H9 (cell line): Measurements from ENCODE around the gene ZNF526. TPM values are rescaled to one million over a fixed set of nuclear protein-coding genes. Genes with fewer than 3 reads are reported as not detected.

Experiments used
- DNase-seq: peaks from one replicate; pipeline ENCODE4 v3.0.0-alpha.2; 2017
- H2AFZ ChIP-seq: one replicate; pipeline ENCODE4 v1.6.1; 2013; ENCODE audit warnings: mild to moderate bottlenecking, low read length, control low read depth, moderate library complexity
- H2AK5ac ChIP-seq: 2 replicates; pipeline ENCODE4 v1.6.1; 2013; ENCODE audit warnings: low read length, control low read depth, mixed read lengths; ENCODE audit not compliant: insufficient read length
- H2BK120ac ChIP-seq: one replicate; pipeline ENCODE4 v1.6.1; 2013; ENCODE audit warnings: low read depth, mild to moderate bottlenecking, low read length, control low read depth, inconsistent platforms; ENCODE audit not compliant: poor library complexity, severe bottlenecking
- H2BK12ac ChIP-seq: 2 replicates; pipeline ENCODE4 v1.6.1; 2013; ENCODE audit warnings: low read length, control low read depth, mixed read lengths, low read depth; ENCODE audit not compliant: insufficient read length
- H2BK15ac ChIP-seq: 2 replicates; pipeline ENCODE4 v1.6.1; 2013; ENCODE audit warnings: low read depth, low read length, control low read depth
- H2BK20ac ChIP-seq: one replicate; pipeline ENCODE4 v1.6.1; 2013; ENCODE audit warnings: low read depth, mild to moderate bottlenecking, low read length, control low read depth, inconsistent platforms; ENCODE audit not compliant: poor library complexity, severe bottlenecking
- H2BK5ac ChIP-seq: 2 replicates; pipeline ENCODE4 v1.6.1; 2013; ENCODE audit warnings: low read length, control low read depth, mixed read lengths; ENCODE audit not compliant: insufficient read length
- H3K14ac ChIP-seq: 2 replicates; pipeline ENCODE4 v1.6.1; 2013; ENCODE audit warnings: low read length, control low read depth; ENCODE audit not compliant: insufficient read depth
- H3K18ac ChIP-seq: 2 replicates; pipeline ENCODE4 v1.6.1; 2013; ENCODE audit warnings: low read depth, mild to moderate bottlenecking, mixed read lengths, low read length, control low read depth; ENCODE audit not compliant: insufficient read length
- H3K23ac ChIP-seq: 2 replicates; pipeline ENCODE4 v1.6.1; 2013; ENCODE audit warnings: low read length, control low read depth, mixed read lengths, low read depth; ENCODE audit not compliant: insufficient read length
- H3K23me2 ChIP-seq: 2 replicates; pipeline ENCODE4 v1.6.1; 2013; ENCODE audit warnings: low read depth, mild to moderate bottlenecking, mixed read lengths, low read length, control low read depth; ENCODE audit not compliant: insufficient read length, poor library complexity, severe bottlenecking
- H3K27ac ChIP-seq: 2 replicates; pipeline ENCODE4 v1.5.1; 2013; ENCODE audit warnings: low read length, control low read depth, mixed read lengths, low read depth; ENCODE audit not compliant: insufficient read length
- H3K27me3 ChIP-seq: 2 replicates; pipeline ENCODE4 v1.6.1; 2013; ENCODE audit warnings: low read length, control low read depth, inconsistent platforms; ENCODE audit not compliant: insufficient read depth
- H3K4ac ChIP-seq: 2 replicates; pipeline ENCODE4 v1.6.1; 2013; ENCODE audit warnings: low read depth, mild to moderate bottlenecking, control low read depth, inconsistent platforms, low read length, moderate library complexity
- H3K4me1 ChIP-seq: 2 replicates; pipeline ENCODE4 v1.6.1; 2013; ENCODE audit warnings: low read length, control low read depth, inconsistent platforms; ENCODE audit not compliant: insufficient read depth
- H3K4me2 ChIP-seq: 2 replicates; pipeline ENCODE4 v1.6.1; 2013; ENCODE audit warnings: low read length, control low read depth, mixed read lengths; ENCODE audit not compliant: insufficient read length, insufficient read depth
- H3K56ac ChIP-seq: 2 replicates; pipeline ENCODE4 v1.6.1; 2013; ENCODE audit warnings: low read depth, mild to moderate bottlenecking, mixed read lengths, low read length, control low read depth; ENCODE audit not compliant: insufficient read length
- H3K79me1 ChIP-seq: 2 replicates; pipeline ENCODE4 v1.6.1; 2013; ENCODE audit warnings: low read depth, mild to moderate bottlenecking, moderate library complexity, low read length, control low read depth, inconsistent platforms; ENCODE audit not compliant: insufficient read depth, poor library complexity, severe bottlenecking
- H3K79me2 ChIP-seq: 2 replicates; pipeline ENCODE4 v1.6.1; 2013; ENCODE audit warnings: low read length, control low read depth, inconsistent platforms; ENCODE audit not compliant: insufficient read depth
- H3K9ac ChIP-seq: 2 replicates; pipeline ENCODE4 v1.6.1; 2013; ENCODE audit warnings: low read length, control low read depth, mixed read lengths; ENCODE audit not compliant: insufficient read length; ENCODE audit errors: extremely low read depth
- H3K9me3 ChIP-seq: one replicate; pipeline ENCODE4 v1.6.1; 2013; ENCODE audit warnings: low read depth, low read length, inconsistent platforms; ENCODE audit not compliant: control insufficient read depth
- H3T11ph ChIP-seq: one replicate; pipeline ENCODE4 v1.6.1; 2013; ENCODE audit warnings: mild to moderate bottlenecking, low read length, control low read depth, inconsistent platforms
- H4K20me1 ChIP-seq: one replicate; pipeline ENCODE4 v1.6.1; 2013; ENCODE audit not compliant: control insufficient read depth, insufficient read length, insufficient read depth
- H4K5ac ChIP-seq: 2 replicates; pipeline ENCODE4 v1.6.1; 2013; ENCODE audit warnings: low read depth, mild to moderate bottlenecking, mixed read lengths, low read length, control low read depth; ENCODE audit not compliant: insufficient read length
- H4K8ac ChIP-seq: replicated peaks from 2 replicates; pipeline ENCODE4 v1.6.1; 2013; ENCODE audit warnings: low read length, control low read depth, mixed read lengths, low read depth; ENCODE audit not compliant: insufficient read length
- H4K91ac ChIP-seq: 2 replicates; pipeline ENCODE4 v1.6.1; 2013; ENCODE audit warnings: low read depth, mild to moderate bottlenecking, moderate library complexity, mixed read lengths, low read length, control low read depth; ENCODE audit not compliant: insufficient read length
- H3K27ac Mint-ChIP-seq, 3 experiments: 2 replicates in 2 of 3; 3 replicates in 1 of 3; pipeline ENCODE4 v1.8.0; 2020 to 2021; ENCODE audit warnings: mixed read lengths in 3 of 3, mild to moderate bottlenecking in 1 of 3, moderate library complexity in 1 of 3
- H3K27me3 Mint-ChIP-seq: 2 replicates; pipeline ENCODE4 v1.8.0; 2021; ENCODE audit warnings: low read depth, mild to moderate bottlenecking, moderate library complexity, mixed read lengths
- H3K36me3 Mint-ChIP-seq, 3 experiments: 2 replicates in 2 of 3; 3 replicates in 1 of 3; pipeline ENCODE4 v1.8.0; 2020 to 2021; ENCODE audit warnings: low read depth in 3 of 3, mixed read lengths in 3 of 3; ENCODE audit not compliant: insufficient read depth in 1 of 3
- H3K4me1 Mint-ChIP-seq, 2 experiments: 2 replicates each; pipeline ENCODE4 v1.8.0; 2020; ENCODE audit warnings: mixed read lengths in 2 of 2
- H3K4me3 Mint-ChIP-seq, 2 experiments: 2 replicates in 1 of 2; 3 replicates in 1 of 2; pipeline ENCODE4 v1.8.0; 2020 to 2021; ENCODE audit warnings: mild to moderate bottlenecking in 2 of 2, mixed read lengths in 2 of 2, moderate library complexity in 1 of 2
- H3K9me3 Mint-ChIP-seq, 2 experiments: 2 replicates in 1 of 2; 3 replicates in 1 of 2; pipeline ENCODE4 v1.8.0; 2020; ENCODE audit warnings: mild to moderate bottlenecking in 2 of 2, mixed read lengths in 2 of 2, moderate library complexity in 1 of 2
- WGBS: extraction: QIAGEN DNeasy Blood & Tissue Kit; methylation state at CpG from one replicate; pipeline ENCODE4 v1.1.7; 2013; ENCODE audit warnings: missing lambda C conversion rate, low lambda C conversion rate, mixed read lengths; ENCODE audit not compliant: insufficient read length; ENCODE audit errors: extremely low coverage; 5-methylcytosine and 5-hydroxymethylcytosine counted together
- total RNA-seq: library from RNA; stranded (reverse); gene quantifications from 2 replicates; pipeline ENCODE4 v1.2.1, GENCODE V29; 2021
- TF ChIP-seq, protein P1 (sequence below): fragments of 200-600 bp; sonication (generic); conservative IDR thresholded peaks from 3 replicates; pipeline ENCODE4 v1.8.0; 2021; ENCODE audit warnings: antibody characterized with exemption, mild to moderate bottlenecking

ZNF526 gene
- total RNA-seq, 1 experiment from 2014 or later: 20.5 TPM

DNA sequence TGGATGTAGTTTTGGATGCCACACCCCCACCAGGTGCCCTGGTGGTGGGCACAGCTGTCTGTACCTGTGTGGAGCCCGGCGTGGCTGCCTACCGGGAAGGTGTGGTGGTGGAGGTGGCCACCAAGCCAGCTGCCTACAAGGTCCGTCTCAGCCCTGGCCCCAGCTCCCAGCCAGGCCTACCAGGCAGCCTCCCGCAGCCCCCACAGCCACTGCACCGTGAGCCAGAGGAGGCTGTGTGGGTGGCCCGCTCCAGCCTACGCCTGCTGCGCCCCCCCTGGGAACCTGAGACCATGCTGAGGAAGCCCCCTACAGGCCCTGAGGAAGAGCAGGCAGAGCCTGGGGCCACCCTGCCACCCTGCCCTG, 52.4 kb downstream of the ZNF526 start:
- Histone ChIP-seq H3K23ac (no peak overlapping the region), H3K79me1 (no peaks in the 10 kb centered on the region), H3K27me3 (no peaks in the 10 kb centered on the region), H2BK12ac (no peak overlapping the region), H2BK15ac (no peak overlapping the region), H4K8ac (no peak overlapping the region), H3K14ac (no peak overlapping the region), H3K9ac (no peak overlapping the region), H4K5ac (no peak overlapping the region), H2AK5ac (no peak overlapping the region), H3K23me2 (peaks cover 9% of the 10 kb centered on the region), H3K27ac (no peak overlapping the region), H2BK120ac (no peak overlapping the region), H2BK5ac (no peak overlapping the region), H4K20me1 (no peaks in the 10 kb centered on the region), H3T11ph (no peak overlapping the region), H3K56ac (no peak overlapping the region), H2AFZ (no peak overlapping the region), H3K4me2 (no peak overlapping the region), H3K9me3 (no peaks in the 10 kb centered on the region), H3K4me1 (no peaks in the 10 kb centered on the region; the same call in 1 of the 2 replicates), H3K79me2 (no peaks in the 10 kb centered on the region), H4K91ac (no peak overlapping the region), H2BK20ac (no peak overlapping the region), H3K18ac (no peak overlapping the region), H3K4ac (no peak overlapping the region)
- no peak overlapping the region for H3K4me3 Mint-ChIP-seq
- no peak for DNase-seq
- H3K27ac Mint-ChIP-seq: no peak overlapping the region
- no peaks in the 10 kb centered on the region; a peak in 1 of 5 replicates for H3K9me3 Mint-ChIP-seq
- WGBS: no CpG with 5 or more reads among the region's 9 CpGs
- peaks cover 18 to 23% of the 10 kb centered on the region in 2 experiments for H3K4me1 Mint-ChIP-seq
- H3K27me3 Mint-ChIP-seq: no peaks in the 10 kb centered on the region
- H3K36me3 Mint-ChIP-seq: peaks cover 4 to 23% (median 16%) of the 10 kb centered on the region in 3 experiments; a peak in 6 of 7 replicates
- TF ChIP-seq, protein P1, sequence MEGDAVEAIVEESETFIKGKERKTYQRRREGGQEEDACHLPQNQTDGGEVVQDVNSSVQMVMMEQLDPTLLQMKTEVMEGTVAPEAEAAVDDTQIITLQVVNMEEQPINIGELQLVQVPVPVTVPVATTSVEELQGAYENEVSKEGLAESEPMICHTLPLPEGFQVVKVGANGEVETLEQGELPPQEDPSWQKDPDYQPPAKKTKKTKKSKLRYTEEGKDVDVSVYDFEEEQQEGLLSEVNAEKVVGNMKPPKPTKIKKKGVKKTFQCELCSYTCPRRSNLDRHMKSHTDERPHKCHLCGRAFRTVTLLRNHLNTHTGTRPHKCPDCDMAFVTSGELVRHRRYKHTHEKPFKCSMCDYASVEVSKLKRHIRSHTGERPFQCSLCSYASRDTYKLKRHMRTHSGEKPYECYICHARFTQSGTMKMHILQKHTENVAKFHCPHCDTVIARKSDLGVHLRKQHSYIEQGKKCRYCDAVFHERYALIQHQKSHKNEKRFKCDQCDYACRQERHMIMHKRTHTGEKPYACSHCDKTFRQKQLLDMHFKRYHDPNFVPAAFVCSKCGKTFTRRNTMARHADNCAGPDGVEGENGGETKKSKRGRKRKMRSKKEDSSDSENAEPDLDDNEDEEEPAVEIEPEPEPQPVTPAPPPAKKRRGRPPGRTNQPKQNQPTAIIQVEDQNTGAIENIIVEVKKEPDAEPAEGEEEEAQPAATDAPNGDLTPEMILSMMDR: no peak
